Panc1 (cell line): Measurements from ENCODE around the gene PAPPA.

Experiments
- CTCF ChIP-seq: fragments of 450-650 bp; IDR thresholded peaks from 2 replicates; pipeline ENCODE4 v1.5.1; 2017; ENCODE audit warnings: mild to moderate bottlenecking
- POLR2AphosphoS5 ChIP-seq: IDR thresholded peaks from 2 replicates; pipeline ENCODE4 v1.6.1; 2012; ENCODE audit warnings: mild to moderate bottlenecking, low read depth, low read length, moderate library complexity
- REST ChIP-seq, 2 experiments: IDR thresholded peaks; 2 replicates each; pipeline ENCODE4 v1.6.1; 2011 to 2012; ENCODE audit warnings: low read depth in 2 of 2, control low read depth in 1 of 2, low read length in 1 of 2, mild to moderate bottlenecking in 1 of 2, moderate library complexity in 1 of 2; ENCODE audit not compliant: insufficient read depth in 1 of 2
- SIN3A ChIP-seq: IDR thresholded peaks from 2 replicates; pipeline ENCODE4 v1.6.1; 2012; ENCODE audit warnings: low read depth, mild to moderate bottlenecking, low read length, moderate library complexity, borderline replicate concordance; ENCODE audit not compliant: insufficient read depth

DNA sequence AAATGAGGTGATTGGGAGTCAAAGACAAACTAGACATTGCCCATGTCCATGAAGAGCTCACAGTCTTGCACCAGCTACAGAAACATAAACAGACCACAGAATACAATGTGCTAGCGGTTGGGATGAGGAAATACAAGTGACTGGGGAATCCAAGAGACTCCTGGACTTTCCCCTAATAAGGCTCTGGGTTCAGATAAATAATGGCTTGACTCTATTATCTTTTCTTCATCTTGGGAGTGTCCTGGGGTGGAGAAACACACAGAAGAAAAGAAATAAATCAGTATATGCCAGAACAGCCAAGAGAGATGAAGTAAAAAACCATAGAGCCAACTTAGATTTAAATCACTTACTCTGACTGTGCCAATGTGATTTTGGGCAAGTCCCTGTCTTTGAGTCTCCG lies 227.8 kb downstream of the PAPPA start:
- TF ChIP-seq SIN3A = no peak
- no peak for TF ChIP-seq CTCF
- TF ChIP-seq REST (IDR thresholded peaks at IDR 0.05; ENCODE audit: insufficient read depth in 1 of 2, low read depth in 2 of 2, low read length in 1 of 2) = no peak
- no peak for TF ChIP-seq POLR2AphosphoS5
